Measurements from ENCODE around the gene CYP2C9.
"Not testable (repeated sequence)": the region's sequence is repeated elsewhere in the genome, so short reads cannot be mapped to it uniquely, and the experiment has no call there.

Gene CYP2C9

GRCh38 chr10:94902080-94902479, 36.4 kb upstream of the CYP2C9 start:
- TF ChIP-seq CTCF (IDR thresholded peaks at IDR 0.05; ENCODE audit: low read length) = no peak
- TF ChIP-seq EZH2 (IDR thresholded peaks at IDR 0.05; ENCODE audit: borderline replicate concordance, low read length) = no peak
- no peaks in the 10 kb centered on the region for H3K36me3 ChIP-seq (ENCODE audit: insufficient read depth, low read length)
- H3K4me2 ChIP-seq (ENCODE audit: low read length) = no peak overlapping the region
- no peak overlapping the region for H3K9ac ChIP-seq (ENCODE audit: low read length)
- H3K27me3 ChIP-seq (ENCODE audit: insufficient read depth, low read length) = no peaks in the 10 kb centered on the region
- H3K4me1 ChIP-seq (ENCODE audit: insufficient read depth, low read length, severe bottlenecking) = no peaks in the 10 kb centered on the region
- H3F3A ChIP-seq (ENCODE audit: insufficient read depth, low read length) = no peaks in the 10 kb centered on the region
- no peak overlapping the region for H3K4me3 ChIP-seq (ENCODE audit: low read depth, low read length, poor library complexity, severe bottlenecking)
- H3K9me2 ChIP-seq (ENCODE audit: low read depth, low read length) = no peaks in the 10 kb centered on the region
- no peaks in the 10 kb centered on the region for H3K79me2 ChIP-seq (ENCODE audit: insufficient read depth, low read length)
- H4K20me1 ChIP-seq (ENCODE audit: insufficient read depth, low read length) = no peaks in the 10 kb centered on the region
- H3K27ac ChIP-seq (ENCODE audit: low read depth, low read length, poor library complexity, severe bottlenecking) = no peak overlapping the region
- H2AFZ ChIP-seq (ENCODE audit: low read length) = no peak overlapping the region
- no peaks in the 10 kb centered on the region for H3K9me3 ChIP-seq (ENCODE audit: low read length)

- Histone ChIP-seq H4K20me1 (ENCODE audit: insufficient read depth, low read length) (no peaks in the 10 kb centered on the region), H3K9me2 (ENCODE audit: low read depth, low read length) (no peaks in the 10 kb centered on the region), H3K4me1 (ENCODE audit: insufficient read depth, low read length, severe bottlenecking) (no peaks in the 10 kb centered on the region), H3F3A (ENCODE audit: insufficient read depth, low read length) (no peaks in the 10 kb centered on the region), H3K4me3 (ENCODE audit: low read depth, low read length, poor library complexity, severe bottlenecking) (no peak overlapping the region), H2AFZ (ENCODE audit: low read length) (no peak overlapping the region), H3K27me3 (ENCODE audit: insufficient read depth, low read length) (no peaks in the 10 kb centered on the region), H3K9ac (ENCODE audit: low read length) (no peak overlapping the region), H3K4me2 (ENCODE audit: low read length) (no peak overlapping the region), H3K9me3 (ENCODE audit: low read length) (no peaks in the 10 kb centered on the region), H3K79me2 (ENCODE audit: insufficient read depth, low read length) (no peaks in the 10 kb centered on the region), H3K36me3 (ENCODE audit: insufficient read depth, low read length) (no peaks in the 10 kb centered on the region), H3K27ac (ENCODE audit: low read depth, low read length, poor library complexity, severe bottlenecking) (no peak overlapping the region)
- TF ChIP-seq EZH2 (IDR thresholded peaks at IDR 0.05; ENCODE audit: borderline replicate concordance, low read length) (no peak), CTCF (IDR thresholded peaks at IDR 0.05; ENCODE audit: low read length) (no peak)
Observed at GRCh38 chr10:94902570-94902969, 35.9 kb upstream of the CYP2C9 start.

GRCh38 chr10:94904506-94905148, 33.8 kb upstream of the CYP2C9 start:
- not testable (repeated sequence) for H3K9me2 ChIP-seq (ENCODE audit: low read depth, low read length); H3K4me2 ChIP-seq (ENCODE audit: low read length); H3K4me1 ChIP-seq (ENCODE audit: insufficient read depth, low read length, severe bottlenecking); H3K9me3 ChIP-seq (ENCODE audit: low read length); H3F3A ChIP-seq (ENCODE audit: insufficient read depth, low read length); H3K27ac ChIP-seq (ENCODE audit: low read depth, low read length, poor library complexity, severe bottlenecking); H3K9ac ChIP-seq (ENCODE audit: low read length); H4K20me1 ChIP-seq (ENCODE audit: insufficient read depth, low read length); H3K36me3 ChIP-seq (ENCODE audit: insufficient read depth, low read length); H3K27me3 ChIP-seq (ENCODE audit: insufficient read depth, low read length); H3K4me3 ChIP-seq (ENCODE audit: low read depth, low read length, poor library complexity, severe bottlenecking); H3K79me2 ChIP-seq (ENCODE audit: insufficient read depth, low read length); H2AFZ ChIP-seq (ENCODE audit: low read length)

GRCh38 chr10:94916423-94916822, 22.0 kb upstream of the CYP2C9 start:
- no peaks in the 10 kb centered on the region for H3K27me3 ChIP-seq (ENCODE audit: insufficient read depth, low read length)
- no peak overlapping the region for H3K4me3 ChIP-seq (ENCODE audit: low read depth, low read length, poor library complexity, severe bottlenecking)
- no peaks in the 10 kb centered on the region for H4K20me1 ChIP-seq (ENCODE audit: insufficient read depth, low read length)
- no peak overlapping the region for H2AFZ ChIP-seq (ENCODE audit: low read length)
- H3K9me3 ChIP-seq (ENCODE audit: low read length) = no peaks in the 10 kb centered on the region
- no peaks in the 10 kb centered on the region for H3K4me1 ChIP-seq (ENCODE audit: insufficient read depth, low read length, severe bottlenecking)
- H3K9me2 ChIP-seq (ENCODE audit: low read depth, low read length) = no peaks in the 10 kb centered on the region
- no peaks in the 10 kb centered on the region for H3F3A ChIP-seq (ENCODE audit: insufficient read depth, low read length)
- TF ChIP-seq CTCF (IDR thresholded peaks at IDR 0.05; ENCODE audit: low read length) (no peak), EZH2 (IDR thresholded peaks at IDR 0.05; ENCODE audit: borderline replicate concordance, low read length) (no peak)
- no peak overlapping the region for H3K9ac ChIP-seq (ENCODE audit: low read length)
- no peaks in the 10 kb centered on the region for H3K36me3 ChIP-seq (ENCODE audit: insufficient read depth, low read length)
- no peak overlapping the region for H3K27ac ChIP-seq (ENCODE audit: low read depth, low read length, poor library complexity, severe bottlenecking)
- H3K79me2 ChIP-seq (ENCODE audit: insufficient read depth, low read length) = no peaks in the 10 kb centered on the region
- H3K4me2 ChIP-seq (ENCODE audit: low read length) = no peak overlapping the region
